Aorta (tissue), 5 donors: ENCODE measurements around the gene UCN2. TPM values are rescaled to one million over a fixed set of nuclear protein-coding genes. Genes with fewer than 3 reads are reported as not detected.

Source experiments
- ATAC-seq: fragments of 200-7000 bp; cut with Tn5 transposase; one replicate; pipeline ENCODE4 v1.9.1; 2022; ENCODE audit warnings: moderate library complexity; ENCODE audit not compliant: low FRiP score
- DNase-seq, 2 donors: peaks; one replicate each; pipeline ENCODE4 v3.0.0-alpha.2; 2020
- H3K27ac ChIP-seq, 2 donors: one replicate each; pipeline ENCODE4 v1.5.1; 2013; ENCODE audit warnings: low read length in 2 of 2, mild to moderate bottlenecking in 2 of 2, moderate library complexity in 2 of 2, control low read depth in 1 of 2, inconsistent platforms in 1 of 2, low read depth in 1 of 2
- H3K27me3 ChIP-seq, 2 donors: one replicate each; pipeline ENCODE4 v1.6.1; 2013; ENCODE audit warnings: control low read depth in 1 of 2, low read length in 1 of 2, mild to moderate bottlenecking in 1 of 2, moderate library complexity in 1 of 2; ENCODE audit not compliant: insufficient read depth in 2 of 2, control insufficient read depth in 1 of 2
- H3K36me3 ChIP-seq, 2 donors: one replicate each; pipeline ENCODE4 v1.6.1; 2013; ENCODE audit warnings: control low read depth in 1 of 2, low read length in 1 of 2, mild to moderate bottlenecking in 1 of 2; ENCODE audit not compliant: insufficient read depth in 2 of 2, control insufficient read depth in 1 of 2
- H3K4me1 ChIP-seq, 2 donors: one replicate each; pipeline ENCODE4 v1.6.1; 2013; ENCODE audit warnings: low read length in 2 of 2, control low read depth in 1 of 2, mild to moderate bottlenecking in 1 of 2, moderate library complexity in 1 of 2; ENCODE audit not compliant: insufficient read depth in 2 of 2, control insufficient read depth in 1 of 2
- H3K4me3 ChIP-seq, 2 donors: one replicate each; pipeline ENCODE4 v1.5.1; 2013; ENCODE audit warnings: low read length in 2 of 2, control low read depth in 1 of 2, mild to moderate bottlenecking in 1 of 2
- H3K9me3 ChIP-seq: one replicate; pipeline ENCODE4 v1.6.1; 2013; ENCODE audit warnings: mild to moderate bottlenecking, low read length; ENCODE audit not compliant: control insufficient read depth
- WGBS, 2 donors: extraction: QIAGEN DNeasy Blood & Tissue Kit; methylation state at CpG; one replicate each; pipeline ENCODE4 v1.1.7; 2013; 5-methylcytosine and 5-hydroxymethylcytosine counted together
- intact Hi-C, 2 donors: fragments of 100-400 bp; cut with DNase I; formaldehyde crosslinking; loops; one replicate each; pipeline versions ENCODE4 v1.14.2 to v1.15.0; 2022
- polyA plus RNA-seq, 2 donors: library from polyadenylated mRNA; stranded (reverse); fragments of 200-250 nt; gene quantifications; one replicate each; pipeline ENCODE4 v1.2.3, GENCODE V29; 2013
- total RNA-seq, 2 donors: library from RNA; stranded (reverse); fragmentation: NEBNext Ultra II Directional; extraction: Animal tissue kit (Norgen Biotek cat#: 25700); gene quantifications; one replicate each; pipeline ENCODE4 v1.2.1, GENCODE V29; 2021
- donor health status: healthy with polysubstance abuse.
- donor health status: Bipolar disorder and iron deficiency.
- donor health status: DM: no; HTN: no; CAD: no.
- donor health status: DM: no; HTN: no; CAD: no.
- donor health status: DM: yes; HTN: yes; CAD: no.

The UCN2 gene
- total and polyA plus RNA-seq, 4 donors, result 0.24 to 6.8 TPM; not detected in 2

DNA sequence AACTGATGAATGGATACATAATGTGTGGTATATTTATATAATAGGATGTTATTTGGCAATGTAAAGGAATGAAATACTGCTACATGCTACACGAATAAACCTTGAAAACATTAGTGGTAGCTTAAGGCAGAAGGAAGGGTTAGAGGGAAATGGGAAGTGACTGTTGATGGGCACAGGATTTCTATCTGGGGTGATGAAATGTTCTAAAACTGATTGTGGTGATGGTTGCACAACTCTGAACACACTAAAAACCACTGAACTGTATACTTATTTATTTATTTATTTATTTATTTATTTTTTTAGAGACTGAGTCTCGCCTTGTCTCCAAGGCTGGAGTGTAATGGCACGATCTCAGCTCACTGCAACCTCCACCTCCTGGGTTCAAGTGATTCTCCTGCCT, 34.8 kb downstream of the UCN2 start:
- DNase-seq (no peak), ATAC-seq (no peak)
- Histone ChIP-seq H3K9me3 (no peaks in the 10 kb centered on the region), H3K27me3 (no peaks in the 10 kb centered on the region), H3K27ac (no peak overlapping the region), H3K4me1 (no peaks in the 10 kb centered on the region), H3K4me3 (no peak overlapping the region), H3K36me3 (peaks cover 0 to 1% of the 10 kb centered on the region in 2 donors)
- 90 to 91% methylated on average over 3 of the region's 3 CpGs for WGBS, 2 donors
- intact Hi-C loops, result no loop called here

DNA sequence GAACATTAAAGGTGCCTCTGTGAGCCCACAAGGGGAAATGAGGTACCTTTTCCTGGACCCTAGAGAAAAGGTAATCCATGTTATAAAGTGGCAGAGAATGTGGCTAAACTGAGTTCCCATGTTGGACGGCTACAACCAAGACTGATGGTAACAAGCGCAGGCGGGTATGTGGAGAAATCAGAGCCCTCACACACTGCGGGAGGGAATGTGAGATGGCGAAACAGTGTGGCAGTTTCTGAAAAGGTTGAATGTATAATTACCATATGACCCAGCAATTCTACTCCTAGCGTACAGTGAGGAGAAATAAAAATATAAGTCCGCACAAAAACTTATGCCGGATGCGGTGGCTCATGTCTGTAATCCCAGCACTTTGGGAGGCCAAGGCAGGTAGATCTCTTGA, 35.5 kb downstream of the UCN2 start:
- intact Hi-C loops, result no loop called here
- WGBS, 2 donors, result 92 to 95% methylated on average over 9 of the region's 9 CpGs
- no peaks in the 10 kb centered on the region for H3K27me3 ChIP-seq
- no peaks in the 10 kb centered on the region for H3K9me3 ChIP-seq
- H3K4me3 ChIP-seq, result no peak overlapping the region
- peaks cover 0 to 1% of the 10 kb centered on the region in 2 donors for H3K36me3 ChIP-seq
- H3K27ac ChIP-seq, result no peak overlapping the region
- ATAC-seq (no peak), DNase-seq (no peak)
- no peaks in the 10 kb centered on the region for H3K4me1 ChIP-seq

DNA sequence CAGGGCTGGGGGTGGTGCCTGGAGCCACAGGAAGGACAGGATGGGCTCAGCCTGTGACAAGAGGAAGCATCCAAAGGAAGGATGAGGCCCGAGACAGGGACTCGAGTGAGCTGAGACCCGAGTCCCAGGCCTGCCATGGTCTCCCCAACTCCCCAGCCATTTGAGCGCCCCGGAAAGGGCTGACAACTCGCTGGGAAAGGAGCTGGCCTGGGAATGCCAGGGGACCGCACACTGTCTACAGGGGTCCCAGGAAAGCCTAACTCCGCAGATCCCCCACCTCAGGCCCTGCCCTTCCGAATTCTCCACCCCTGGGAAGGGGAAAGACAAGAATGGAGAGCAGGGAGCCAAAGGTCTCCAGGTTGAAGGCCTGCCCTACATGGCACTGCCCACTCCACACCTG, 38.6 kb downstream of the UCN2 start:
- Histone ChIP-seq H3K4me1 (no peaks in the 10 kb centered on the region), H3K27me3 (no peaks in the 10 kb centered on the region), H3K9me3 (no peaks in the 10 kb centered on the region), H3K4me3 (no peak overlapping the region), H3K36me3 (peaks cover 0 to 1% of the 10 kb centered on the region in 2 donors), H3K27ac (no peak overlapping the region)
- DNase-seq (no peak), ATAC-seq (no peak)
- intact Hi-C loops, result no loop called here
- 88 to 95% methylated on average over 9 of the region's 9 CpGs for WGBS, 2 donors

DNA sequence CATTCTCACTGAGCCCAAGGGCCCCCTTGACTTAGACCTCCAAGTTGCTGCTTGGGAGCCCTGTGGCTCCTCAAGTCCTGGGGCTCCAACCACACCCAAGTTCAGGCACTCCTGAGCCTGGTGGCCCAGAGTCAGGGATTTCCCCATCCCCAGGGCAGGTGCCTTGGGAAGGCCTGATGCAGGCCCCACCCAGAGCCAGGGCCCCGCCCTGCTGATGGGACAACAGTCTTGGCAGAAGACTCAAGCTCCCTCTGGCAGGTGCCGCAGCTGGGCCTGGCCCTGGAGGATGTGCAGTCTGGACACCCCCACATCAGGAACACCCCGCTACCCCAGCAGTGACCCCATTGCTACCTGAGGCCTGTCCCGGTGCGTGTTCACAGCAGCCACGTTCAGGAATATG, 41.9 kb downstream of the UCN2 start:
- Histone ChIP-seq H3K27ac (no peak overlapping the region), H3K4me1 (no peaks in the 10 kb centered on the region), H3K36me3 (no peaks in the 10 kb centered on the region), H3K27me3 (no peaks in the 10 kb centered on the region), H3K9me3 (no peaks in the 10 kb centered on the region), H3K4me3 (no peak overlapping the region)
- ATAC-seq, result no peak
- WGBS, 2 donors, result 93 to 94% methylated on average over 6 of the region's 6 CpGs
- intact Hi-C loops, result no loop called here
- DNase-seq, result peak in 1 of 2 donors; percentile 40

DNA sequence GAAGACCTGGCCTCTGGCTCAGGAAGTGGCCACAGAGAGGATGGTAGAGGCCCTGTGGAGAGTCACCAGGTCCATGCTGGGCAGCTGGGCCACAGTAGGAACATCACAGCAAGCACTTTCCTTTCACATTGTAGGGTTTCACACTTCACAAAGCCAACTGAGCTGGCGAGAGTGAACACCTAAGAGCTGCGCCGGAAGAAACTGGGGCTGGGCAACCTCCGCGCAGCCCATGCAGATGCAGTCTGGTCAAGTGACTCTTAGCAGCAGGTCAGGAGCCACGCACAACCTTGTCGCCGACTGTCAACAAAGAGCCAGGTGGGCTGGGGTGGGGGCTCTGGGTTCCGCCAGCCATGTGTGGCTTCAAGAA, 44.3 kb downstream of the UCN2 start:
- H3K4me3 ChIP-seq, result no peak overlapping the region
- ATAC-seq, result no peak
- H3K4me1 ChIP-seq, result no peaks in the 10 kb centered on the region
- no peaks in the 10 kb centered on the region for H3K9me3 ChIP-seq
- intact Hi-C loops, result no loop called here
- H3K27ac ChIP-seq, result no peak overlapping the region
- 94 to 95% methylated on average over 9 of the region's 9 CpGs for WGBS, 2 donors
- DNase-seq, result no peak
- no peaks in the 10 kb centered on the region for H3K36me3 ChIP-seq
- no peaks in the 10 kb centered on the region for H3K27me3 ChIP-seq

DNA sequence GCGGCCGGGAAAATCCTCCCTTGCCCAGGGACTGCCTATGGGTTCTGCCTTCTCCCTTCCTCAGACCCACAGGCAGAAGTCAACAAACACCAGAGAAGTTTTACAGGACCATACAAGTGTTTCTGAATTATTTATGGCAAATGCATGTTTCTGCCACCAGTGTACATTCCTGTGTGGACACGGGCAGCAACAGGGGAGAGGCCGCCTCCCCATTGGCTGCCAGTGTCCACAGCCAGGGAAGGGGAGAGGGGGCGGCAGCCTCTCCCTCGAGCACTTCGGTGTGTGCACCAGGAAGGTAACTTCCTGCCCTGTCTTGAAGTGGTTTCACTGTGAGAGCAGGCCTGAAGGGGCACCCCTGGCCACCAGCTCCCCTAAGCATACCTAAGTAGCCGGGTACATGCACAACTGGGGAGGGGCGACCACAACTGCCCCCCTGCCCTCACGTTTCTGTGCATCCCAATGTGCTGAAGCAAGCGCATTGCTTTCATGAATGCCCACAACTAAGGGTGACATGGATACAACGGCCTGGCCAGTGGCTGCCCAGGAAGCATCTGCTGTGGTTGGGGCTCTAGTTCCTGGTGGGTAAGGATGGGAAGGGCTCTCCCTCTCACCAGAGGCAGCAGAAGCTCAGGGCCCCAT, 44.8 kb downstream of the UCN2 start:
- Histone ChIP-seq H3K36me3 (no peaks in the 10 kb centered on the region), H3K27ac (no peak overlapping the region), H3K4me1 (no peaks in the 10 kb centered on the region), H3K4me3 (no peak overlapping the region), H3K9me3 (no peaks in the 10 kb centered on the region), H3K27me3 (no peaks in the 10 kb centered on the region)
- 74% methylated on average over 12 of the region's 12 CpGs for WGBS, 2 donors
- no peak for DNase-seq
- ATAC-seq, result no peak
- intact Hi-C loops, result no loop called here

DNA sequence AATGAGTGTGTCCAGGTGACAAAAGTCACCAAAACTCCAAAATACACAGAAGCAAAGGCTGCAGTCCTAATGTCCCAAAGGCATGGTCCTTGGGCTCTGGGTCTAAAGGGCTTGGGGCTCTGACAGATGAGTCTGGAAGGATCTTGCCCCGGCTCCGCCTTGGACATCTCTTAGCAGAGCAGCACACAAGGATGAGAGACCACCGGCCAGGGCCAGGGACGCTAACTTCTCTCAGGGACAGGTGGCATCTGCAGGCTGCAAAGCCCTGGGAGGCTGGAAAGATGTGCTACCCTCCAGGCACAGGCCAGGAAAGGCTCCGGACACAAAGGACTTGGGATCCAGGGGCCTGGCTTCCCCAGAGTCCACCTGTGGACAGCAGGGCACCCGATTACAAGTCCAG, 45.5 kb downstream of the UCN2 start:
- Histone ChIP-seq H3K4me3 (no peak overlapping the region), H3K9me3 (no peaks in the 10 kb centered on the region), H3K4me1 (no peaks in the 10 kb centered on the region), H3K27me3 (no peaks in the 10 kb centered on the region), H3K27ac (no peak overlapping the region), H3K36me3 (no peaks in the 10 kb centered on the region)
- 86 to 90% methylated on average over 6 of the region's 6 CpGs for WGBS, 2 donors
- ATAC-seq (no peak), DNase-seq (peak in 1 of 2 donors; percentile 0)
- intact Hi-C loops, result no loop called here

DNA sequence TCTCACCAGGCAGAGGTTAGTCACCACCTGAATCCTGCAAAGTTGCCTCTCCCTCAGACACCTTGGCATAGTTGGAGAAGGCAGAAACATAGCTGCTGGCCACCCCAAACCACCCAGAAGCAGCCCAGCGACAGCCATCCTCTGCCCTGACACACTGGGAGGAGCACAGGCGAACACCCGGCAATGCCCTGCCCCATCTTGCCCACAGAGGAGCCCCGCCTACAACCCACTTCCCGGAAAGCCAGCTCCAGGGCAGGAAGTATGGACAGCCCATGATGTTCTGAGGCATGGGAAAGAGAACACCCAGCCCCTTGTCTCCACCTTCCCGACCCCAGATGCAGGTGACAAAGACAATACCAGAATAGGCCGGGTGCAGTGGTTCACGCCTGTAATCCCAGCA, 47.0 kb downstream of the UCN2 start:
- WGBS, 2 donors, result 85% methylated on average over 8 of the region's 8 CpGs
- ATAC-seq, result no peak
- intact Hi-C loops, result no loop called here

DNA sequence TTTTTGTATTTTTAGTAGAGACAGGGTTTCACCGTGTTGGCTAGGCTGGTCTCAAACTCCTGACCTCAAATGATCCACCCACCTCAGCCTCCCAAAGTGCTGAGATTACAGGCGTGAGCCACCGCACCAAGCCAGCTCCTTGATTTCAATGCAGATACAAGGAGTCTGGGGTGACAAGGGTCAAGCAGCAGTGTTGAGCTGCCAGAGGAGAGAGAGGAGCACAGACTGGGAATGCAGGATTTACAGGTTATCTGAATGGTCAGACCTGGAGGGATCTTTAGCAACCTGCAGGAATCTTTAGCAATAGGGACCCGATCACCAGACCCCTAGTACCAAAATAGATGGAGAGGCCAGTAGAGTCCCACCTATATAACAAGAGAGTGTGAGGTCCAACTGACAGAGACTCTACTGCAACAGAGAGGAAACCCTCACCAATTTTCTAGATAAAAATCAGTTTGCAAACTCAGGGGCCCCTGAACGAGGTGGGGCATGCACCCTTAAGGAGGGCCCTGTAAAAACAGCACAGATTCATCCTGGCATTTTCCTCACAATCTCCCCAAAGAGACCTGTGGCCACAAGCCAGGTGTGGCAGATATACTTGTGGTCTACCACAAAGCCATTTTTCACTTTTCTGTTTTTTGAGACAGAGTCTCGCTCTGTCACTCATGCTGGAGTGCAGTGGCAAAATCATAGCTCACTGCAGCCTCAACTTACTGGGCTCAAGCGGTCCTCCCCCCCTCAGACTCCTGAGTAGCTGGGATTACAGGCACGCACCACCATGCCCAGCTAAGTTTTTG, 49.0 kb downstream of the UCN2 start:
- no peak for ATAC-seq
- no peak for DNase-seq
- intact Hi-C loops, result no loop called here
- 93 to 95% methylated on average over 8 of the region's 8 CpGs for WGBS, 2 donors
- Histone ChIP-seq H3K4me1 (no peaks in the 10 kb centered on the region), H3K4me3 (no peak overlapping the region), H3K27me3 (no peaks in the 10 kb centered on the region), H3K9me3 (no peaks in the 10 kb centered on the region), H3K27ac (no peak overlapping the region), H3K36me3 (no peaks in the 10 kb centered on the region)

More for the DNA sequence above, 47.0 kb downstream of the UCN2 start:
- Histone ChIP-seq H3K27ac (no peak overlapping the region), H3K4me3 (no peak overlapping the region), H3K36me3 (no peaks in the 10 kb centered on the region), H3K9me3 (no peaks in the 10 kb centered on the region), H3K27me3 (no peaks in the 10 kb centered on the region), H3K4me1 (no peaks in the 10 kb centered on the region)
- DNase-seq, result peak in 1 of 2 donors; percentile 36
